NCI-H748 (cell line): ENCODE results near the gene CEP41.
A peak's percentile ranks its signal among the peaks of the same experiment; 100 is the strongest.

Experiments
- DNase-seq: peaks from one replicate; lab custom pipeline; 2025; ENCODE audit not compliant: unreplicated experiment; lab: John Stamatoyannopoulos, UW

The CEP41 gene

DNA sequence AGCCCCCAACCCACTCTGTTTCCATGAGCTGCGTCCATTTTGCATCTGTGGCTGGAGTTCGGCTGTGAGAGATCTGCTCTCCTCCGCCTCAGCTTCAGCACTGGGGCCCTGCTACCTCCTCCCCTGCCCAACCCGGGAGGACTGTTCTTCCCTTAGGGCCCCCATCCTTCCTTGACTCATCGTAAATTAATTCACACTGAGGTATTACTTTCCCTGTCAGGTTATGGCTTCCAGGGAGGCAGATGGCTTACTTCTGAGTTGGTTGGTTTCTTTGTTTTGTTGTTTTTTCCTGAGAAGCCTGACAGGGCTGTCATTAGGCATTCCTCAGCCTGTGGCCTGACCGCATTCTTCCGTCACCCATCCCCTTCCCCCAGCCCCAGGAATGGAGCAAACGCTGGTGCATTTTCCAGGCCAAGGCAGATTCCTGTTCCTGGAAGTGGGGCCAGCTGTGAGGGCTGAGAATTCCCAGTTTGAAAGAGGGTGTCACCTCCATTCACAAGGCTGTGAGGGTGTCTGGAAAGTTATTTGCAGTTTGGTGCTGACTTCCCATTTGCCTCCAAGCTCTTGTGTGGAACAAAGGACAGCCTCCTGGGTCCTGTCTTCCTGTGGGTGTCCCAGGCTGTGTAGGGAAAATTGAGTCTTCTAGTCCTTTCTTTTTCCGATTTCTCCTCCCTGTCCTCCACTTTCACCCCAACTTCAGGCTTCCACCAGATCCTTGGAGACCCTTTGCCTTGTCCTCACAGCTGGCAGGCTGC lies 84.5 kb downstream of the CEP41 start:
- DNase-seq = no peak

DNA sequence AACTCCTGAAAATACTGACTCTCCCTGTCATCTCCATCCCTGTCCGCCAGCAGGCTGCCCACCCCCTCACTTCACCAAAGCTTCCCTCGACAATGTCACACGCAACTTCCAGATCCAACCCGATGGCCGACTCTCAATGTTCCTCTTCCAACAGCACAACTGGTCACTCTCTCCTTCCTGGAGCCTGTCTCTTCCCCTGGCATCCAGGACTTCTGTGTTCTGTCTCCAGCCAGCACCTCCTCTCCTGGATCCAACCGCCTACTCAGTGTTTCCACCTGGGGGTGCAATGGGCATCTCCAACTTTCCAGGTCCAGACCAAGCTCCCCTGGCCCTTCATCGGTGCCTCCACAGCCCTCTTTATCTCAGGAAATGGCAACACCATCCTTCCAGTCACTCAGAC lies 87.6 kb downstream of the CEP41 start:
- peak; percentile 62 for DNase-seq

DNA sequence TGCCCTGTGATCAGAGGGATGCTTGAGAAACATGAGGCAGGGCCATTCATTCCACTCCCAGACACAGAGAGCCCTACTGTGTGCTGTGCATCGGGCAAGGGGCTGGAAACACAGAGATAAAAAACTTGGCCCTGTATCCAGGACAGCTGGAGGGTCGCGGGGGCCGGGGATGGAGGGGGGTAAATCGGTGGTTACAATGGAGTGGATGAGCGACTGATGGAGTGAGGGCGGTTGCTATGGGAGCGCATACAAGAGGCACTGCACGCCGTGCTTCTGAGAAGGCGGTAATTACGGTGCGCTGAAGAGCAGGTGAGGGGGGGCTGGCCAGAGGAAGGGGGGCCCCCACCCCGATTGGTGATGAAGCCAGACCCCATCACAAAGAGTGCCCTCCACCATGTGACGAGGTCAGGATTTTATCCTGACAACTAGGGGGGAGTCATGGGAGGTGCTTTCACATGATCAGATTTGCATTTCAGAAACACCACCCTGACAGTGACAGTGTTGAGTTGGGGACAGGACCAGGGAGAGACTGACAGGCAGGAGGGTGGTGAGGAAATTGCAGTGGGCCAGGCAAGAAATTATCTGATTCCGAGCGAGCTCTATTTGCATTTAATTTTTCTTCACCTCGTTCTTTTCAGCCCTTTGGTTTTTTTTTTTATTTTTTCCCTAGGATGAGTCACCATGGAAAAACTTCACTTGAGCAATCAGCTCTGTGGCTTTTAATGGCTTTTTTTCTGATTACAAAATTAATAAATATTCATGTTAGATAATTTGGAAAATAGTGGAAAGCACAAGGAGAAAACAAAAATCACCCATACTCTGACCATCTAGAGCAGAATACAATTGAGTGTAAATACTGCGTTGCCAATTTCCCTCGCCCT lies 88.4 kb downstream of the CEP41 start:
- DNase-seq = peak; percentile 99

DNA sequence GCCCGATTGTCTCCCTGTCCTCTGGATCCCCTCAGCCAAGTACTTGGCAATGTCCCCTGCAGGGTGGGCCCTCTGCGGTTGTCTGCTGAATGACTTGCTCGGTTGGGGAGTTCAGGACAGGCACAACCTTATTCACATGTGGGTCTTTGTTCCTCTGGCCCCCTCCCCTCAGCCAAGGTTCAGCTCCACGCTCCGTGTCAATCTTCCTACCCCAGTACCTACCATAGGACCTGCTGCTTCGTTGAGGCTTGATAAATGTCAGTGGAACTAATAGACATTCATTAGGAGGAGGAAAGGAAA lies 89.1 kb downstream of the CEP41 start:
- DNase-seq = no peak

DNA sequence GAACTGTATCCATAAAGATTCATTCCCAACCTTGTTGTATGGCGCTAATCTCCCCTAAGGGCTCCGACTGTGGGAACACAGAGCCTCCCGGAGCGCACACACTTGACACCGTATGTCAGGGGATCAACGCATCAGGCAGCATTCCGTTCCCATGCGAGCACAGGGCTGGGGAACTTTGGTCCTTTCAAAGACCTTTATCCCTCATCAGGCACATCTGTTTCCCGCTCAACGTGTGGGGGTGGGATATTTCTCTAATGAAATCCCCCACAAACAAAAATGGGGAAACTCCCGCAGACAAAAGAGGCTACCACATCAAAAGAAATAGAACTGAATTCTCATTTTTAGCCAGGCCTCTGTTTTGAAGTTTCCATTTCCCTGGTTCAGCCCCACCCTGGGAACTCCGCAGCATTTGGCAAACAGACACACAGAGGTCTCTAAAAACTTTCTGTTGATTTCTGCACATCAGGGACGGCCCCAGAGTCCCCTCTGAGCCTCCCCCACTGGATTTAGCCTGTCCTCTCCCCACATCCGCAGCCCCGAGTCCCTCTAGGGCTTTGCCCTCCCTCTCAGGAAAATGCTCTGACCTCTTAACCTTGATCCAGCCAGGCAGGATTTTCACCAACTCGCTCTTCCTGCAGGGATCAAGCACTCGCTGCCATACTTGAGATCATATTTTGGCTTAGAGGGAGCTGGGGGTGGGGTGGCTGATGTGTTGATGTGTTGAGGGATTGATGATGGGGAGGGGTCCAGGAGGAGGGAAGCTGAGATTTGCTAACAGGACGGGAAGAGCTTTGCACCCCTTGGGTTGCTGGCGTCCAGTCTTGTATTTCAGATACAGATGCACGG lies 89.6 kb downstream of the CEP41 start:
- DNase-seq = peak; percentile 91

DNA sequence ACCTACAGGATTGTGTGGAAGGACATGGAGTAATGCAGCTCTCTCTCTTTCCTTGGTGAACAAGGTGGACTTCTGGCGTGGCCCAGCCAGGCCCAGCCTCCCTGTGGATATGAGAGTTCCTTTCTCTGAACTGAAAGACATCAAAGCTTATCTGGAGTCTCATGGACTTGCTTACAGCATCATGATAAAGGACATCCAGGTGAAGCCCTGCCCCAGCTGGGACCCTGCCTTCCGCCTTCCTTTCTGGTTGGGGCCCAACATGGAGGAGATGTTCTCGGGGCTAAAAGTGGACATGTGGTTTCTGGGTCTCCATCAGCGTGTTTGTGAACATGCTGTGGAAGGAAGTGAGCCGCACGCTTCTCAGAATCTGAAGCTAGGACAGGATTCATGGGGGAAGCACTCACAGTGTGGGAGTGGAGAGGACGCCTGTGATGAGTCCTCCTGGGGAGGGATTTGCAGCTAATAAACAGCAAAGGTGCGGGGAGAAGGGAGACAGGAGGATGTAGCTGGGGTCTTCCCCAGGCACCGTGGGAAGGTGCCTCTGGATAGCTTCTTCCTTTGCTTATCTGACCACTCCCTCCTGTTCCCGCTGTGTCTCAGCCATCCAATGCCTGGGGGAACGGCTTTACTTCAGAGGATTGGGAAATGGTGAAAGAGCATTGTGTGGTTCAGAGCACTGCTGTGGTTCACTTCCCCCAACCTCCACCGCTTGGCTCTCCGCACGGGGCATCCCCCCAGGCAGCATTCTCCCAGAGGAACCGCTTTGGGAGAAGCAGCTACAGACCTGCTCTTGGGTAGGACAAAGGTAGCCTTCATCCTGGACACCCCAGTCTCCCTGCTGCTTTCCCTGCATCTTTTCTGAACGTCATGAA lies 90.7 kb downstream of the CEP41 start:
- DNase-seq = peak; percentile 71

DNA sequence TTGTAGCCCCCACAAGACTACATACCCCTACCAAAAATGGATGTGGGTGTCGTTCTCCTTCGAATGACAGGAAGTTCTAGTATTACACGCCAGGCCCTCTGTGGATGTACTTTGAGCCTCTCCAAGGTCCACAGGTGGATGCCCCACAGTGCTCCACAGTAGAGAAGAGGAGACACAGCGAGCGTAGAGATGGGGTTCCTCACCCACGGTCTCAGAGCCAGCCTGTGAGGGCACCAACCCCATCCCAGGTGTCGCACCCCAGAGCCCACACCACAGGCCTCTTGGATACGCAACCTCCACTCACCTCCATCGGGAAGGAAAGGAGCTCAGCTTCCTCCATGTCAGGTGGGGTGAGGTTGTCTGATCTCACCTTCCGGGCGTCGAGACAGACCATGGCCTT lies 93.9 kb downstream of the CEP41 start:
- DNase-seq = no peak

DNA sequence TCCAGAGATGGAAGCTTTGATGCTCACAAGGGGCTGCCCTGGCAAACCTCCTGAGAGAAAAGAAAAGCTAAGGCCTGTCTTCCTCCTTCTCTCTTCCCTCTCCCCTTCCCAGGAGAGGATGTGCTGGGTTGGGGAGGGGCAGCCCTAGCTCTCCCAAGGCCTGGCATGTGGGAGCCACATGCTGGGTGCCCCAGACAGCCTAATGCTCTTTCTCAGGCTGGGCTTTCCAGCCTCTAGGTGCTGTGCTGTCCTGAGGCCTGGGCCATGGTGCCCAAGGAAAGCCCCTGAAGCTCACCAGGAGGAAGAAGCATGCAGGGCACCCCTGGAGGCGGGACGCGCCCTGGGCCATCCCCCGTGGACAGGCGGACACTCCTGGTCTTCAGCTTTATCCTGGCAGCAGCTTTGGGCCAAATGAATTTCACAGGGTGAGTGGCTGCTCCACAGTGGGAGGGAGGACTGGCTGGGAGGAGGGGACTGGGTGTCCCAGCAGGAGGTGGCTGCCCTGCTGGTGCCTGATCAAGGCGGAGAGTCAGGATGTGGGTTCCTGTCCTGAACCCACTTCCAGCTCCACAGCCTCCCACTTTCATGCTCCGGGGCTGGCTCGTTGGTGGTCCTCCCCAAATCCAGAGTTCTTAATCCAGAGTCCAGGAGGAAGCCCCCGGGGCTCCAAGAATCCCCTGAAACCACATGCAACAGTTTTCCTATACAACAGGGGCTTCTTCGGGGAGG lies 94.5 kb downstream of the CEP41 start:
- no peak for DNase-seq

DNA sequence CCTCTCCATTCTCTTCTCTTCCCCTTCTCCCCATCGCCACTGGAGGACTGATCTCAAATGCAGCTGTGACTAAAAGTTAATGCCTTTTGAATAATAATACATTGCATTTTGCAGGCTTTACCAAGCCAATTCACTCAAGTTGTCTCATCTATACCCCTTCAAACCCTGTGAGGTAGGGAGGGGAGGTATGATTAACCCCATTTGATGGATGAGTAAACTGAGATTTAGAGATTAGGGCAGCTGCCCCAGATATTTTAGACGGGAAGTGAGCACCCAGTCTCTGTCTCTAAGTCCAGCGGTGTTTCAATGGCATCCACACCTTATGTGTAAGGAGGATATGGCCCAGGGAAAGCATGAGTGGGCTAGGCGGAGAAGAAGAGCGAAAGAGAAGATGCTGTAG lies 95.1 kb downstream of the CEP41 start:
- no peak for DNase-seq

DNA sequence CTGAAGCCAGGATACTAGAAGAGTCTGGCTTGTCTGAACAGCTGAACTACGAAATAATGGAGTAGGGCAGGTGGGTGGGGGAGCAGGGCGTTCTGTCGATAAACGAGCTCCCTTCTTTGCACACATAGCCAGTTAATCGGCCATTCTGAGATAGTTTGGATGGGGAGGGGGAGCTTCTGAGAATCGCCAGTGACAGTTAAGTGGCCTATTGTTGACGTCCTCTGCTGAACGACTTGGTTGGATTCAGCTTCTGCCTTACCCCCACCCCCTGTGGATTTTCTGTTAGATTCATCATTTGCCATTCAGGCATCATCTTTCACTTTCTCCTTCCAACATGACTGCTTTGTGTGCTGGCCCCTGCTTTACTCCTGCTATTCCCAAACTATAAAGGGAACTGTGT lies 95.7 kb downstream of the CEP41 start:
- peak; percentile 99 for DNase-seq

DNA sequence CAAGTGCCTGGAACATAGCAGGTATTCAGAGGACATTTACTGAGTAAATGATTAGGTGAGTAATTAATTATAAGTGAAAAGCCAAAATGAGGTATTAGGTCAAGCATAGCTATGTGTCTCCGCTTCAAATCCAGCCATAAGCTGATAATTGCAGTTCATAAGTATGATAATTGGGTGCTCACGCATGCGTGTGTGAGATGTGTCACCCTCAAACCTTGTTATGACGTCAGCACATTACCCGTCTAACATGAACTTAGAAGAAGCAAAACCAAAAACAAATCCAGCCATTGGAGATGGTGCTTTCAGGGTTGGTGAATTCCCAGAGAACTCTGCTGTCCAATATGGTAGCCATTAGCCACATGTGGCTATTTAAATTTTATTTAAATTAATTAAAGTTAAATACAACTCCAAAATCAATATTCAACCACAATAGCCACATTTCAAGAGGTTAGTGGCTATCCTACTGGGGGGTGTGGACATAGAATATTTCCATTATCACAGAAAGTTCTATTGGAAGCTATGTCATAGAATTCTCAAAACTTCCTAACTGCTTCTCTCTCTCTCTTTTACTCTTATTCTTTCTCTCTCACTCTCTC lies 96.4 kb downstream of the CEP41 start, which contains the start of gene CPA5:
CPA5 (plus strand) TSS at position 546 of the 596 bp plus-strand sequence. CDS start 1,670 bp downstream, outside the sequence.
- DNase-seq = no peak
